GM12892 (cell line): ENCODE measurements around the gene PRKAG2.

Experiments used
- POLR2A ChIP-seq: IDR thresholded peaks from 2 replicates; pipeline ENCODE4 v1.6.1; 2011; ENCODE audit warnings: low read depth, low read length, control low read depth
- POLR2AphosphoS5 ChIP-seq: IDR thresholded peaks from 2 replicates; pipeline ENCODE4 v1.6.1; 2011; ENCODE audit warnings: low read depth, low read length, control low read depth
- TAF1 ChIP-seq: IDR thresholded peaks from 2 replicates; pipeline ENCODE4 v1.6.1; 2011; ENCODE audit warnings: low read depth, mild to moderate bottlenecking, control low read depth, low read length, borderline replicate concordance

DNA sequence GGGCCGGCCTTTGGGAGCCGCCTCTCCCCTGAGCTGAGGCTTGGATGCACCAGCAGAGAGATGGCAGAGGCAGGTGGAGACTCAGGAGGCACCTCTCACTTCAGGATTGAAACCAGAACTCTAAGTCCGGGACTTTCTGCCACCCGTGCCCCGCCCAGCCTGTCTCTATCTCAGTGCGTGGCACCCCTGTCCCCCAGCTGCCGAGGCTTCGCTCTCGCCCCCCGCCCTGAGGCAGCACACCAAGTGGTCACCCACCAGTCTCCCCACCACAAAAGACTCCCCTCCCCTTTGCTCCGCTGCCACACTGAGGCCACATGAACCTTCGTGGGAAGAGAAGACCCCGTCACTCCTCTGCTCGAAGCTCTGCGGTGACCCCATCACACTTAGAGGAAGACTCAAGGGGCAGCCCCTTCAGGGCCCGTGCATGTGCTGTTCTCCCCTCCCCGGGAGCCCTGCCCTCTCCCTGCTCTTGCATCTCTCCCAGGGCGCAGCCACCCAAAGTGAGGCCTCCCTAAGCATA is 166.7 kb downstream of the PRKAG2 start:
- TF ChIP-seq POLR2AphosphoS5: no peak
- TF ChIP-seq POLR2A: no peak
- TF ChIP-seq TAF1: no peak
